DND-41 (cell line): ENCODE data around the gene TOPAZ1.

Experiments used
- EZH2 ChIP-seq: IDR thresholded peaks from 3 replicates; pipeline ENCODE4 v1.6.1; 2012; ENCODE audit warnings: borderline replicate concordance, low read depth, mild to moderate bottlenecking, moderate library complexity, low read length, inconsistent platforms; ENCODE audit not compliant: severe bottlenecking
- TF ChIP-seq, protein P1 (sequence below): IDR thresholded peaks from 2 replicates; pipeline ENCODE4 v1.5.1; 2012; ENCODE audit warnings: borderline replicate concordance, low read length, moderate library complexity, mild to moderate bottlenecking; ENCODE audit not compliant: poor library complexity, severe bottlenecking; ENCODE audit errors: extremely low read depth

DNA sequence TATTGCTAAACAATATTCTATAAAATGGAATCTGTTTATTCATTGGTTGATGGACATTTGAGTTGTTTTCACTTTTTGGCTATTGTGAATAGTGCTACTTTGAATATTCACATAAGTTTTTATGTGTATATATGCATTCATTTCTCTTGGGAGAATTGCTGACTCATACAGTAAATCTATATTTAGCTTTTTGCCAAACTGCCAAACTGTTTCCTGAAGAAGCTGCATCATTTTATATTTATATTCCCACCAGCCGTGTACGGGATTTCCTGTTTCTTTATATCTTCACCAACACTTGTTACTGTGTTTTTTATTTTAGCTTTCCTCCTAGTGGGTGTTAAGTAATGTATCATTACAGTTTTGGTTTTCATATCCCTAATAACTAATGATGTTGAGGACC is 84.3 kb downstream of the TOPAZ1 start:
- no peak for TF ChIP-seq EZH2
- TF ChIP-seq, protein P1, sequence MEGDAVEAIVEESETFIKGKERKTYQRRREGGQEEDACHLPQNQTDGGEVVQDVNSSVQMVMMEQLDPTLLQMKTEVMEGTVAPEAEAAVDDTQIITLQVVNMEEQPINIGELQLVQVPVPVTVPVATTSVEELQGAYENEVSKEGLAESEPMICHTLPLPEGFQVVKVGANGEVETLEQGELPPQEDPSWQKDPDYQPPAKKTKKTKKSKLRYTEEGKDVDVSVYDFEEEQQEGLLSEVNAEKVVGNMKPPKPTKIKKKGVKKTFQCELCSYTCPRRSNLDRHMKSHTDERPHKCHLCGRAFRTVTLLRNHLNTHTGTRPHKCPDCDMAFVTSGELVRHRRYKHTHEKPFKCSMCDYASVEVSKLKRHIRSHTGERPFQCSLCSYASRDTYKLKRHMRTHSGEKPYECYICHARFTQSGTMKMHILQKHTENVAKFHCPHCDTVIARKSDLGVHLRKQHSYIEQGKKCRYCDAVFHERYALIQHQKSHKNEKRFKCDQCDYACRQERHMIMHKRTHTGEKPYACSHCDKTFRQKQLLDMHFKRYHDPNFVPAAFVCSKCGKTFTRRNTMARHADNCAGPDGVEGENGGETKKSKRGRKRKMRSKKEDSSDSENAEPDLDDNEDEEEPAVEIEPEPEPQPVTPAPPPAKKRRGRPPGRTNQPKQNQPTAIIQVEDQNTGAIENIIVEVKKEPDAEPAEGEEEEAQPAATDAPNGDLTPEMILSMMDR, result no peak
